SH-SY5Y (cell line): ENCODE data around the gene ALDH1A2.

Source experiments
- GATA2 ChIP-seq: IDR thresholded peaks from 2 replicates; pipeline ENCODE4 v1.6.1; 2011; ENCODE audit warnings: mild to moderate bottlenecking, low read depth, low read length
- GATA3 ChIP-seq: IDR thresholded peaks from 2 replicates; pipeline ENCODE4 v1.6.1; 2011; ENCODE audit warnings: low read depth, mild to moderate bottlenecking, low read length, moderate library complexity

Gene ALDH1A2

GRCh38 chr15:58080398-58080797, 14.9 kb upstream of the ALDH1A2 start:
- TF ChIP-seq GATA3 (no peak), GATA2 (no peak)

GRCh38 chr15:58078591-58078990, 13.1 kb upstream of the ALDH1A2 start:
- TF ChIP-seq GATA2 (no peak), GATA3 (no peak)

GRCh38 chr15:58077427-58077826, 11.9 kb upstream of the ALDH1A2 start:
- TF ChIP-seq GATA3 (no peak), GATA2 (no peak)

- TF ChIP-seq GATA3 = no peak
- TF ChIP-seq GATA2 = no peak
These were observed 8.9 kb upstream of the ALDH1A2 start for GRCh38 chr15:58074452-58074851.

- TF ChIP-seq GATA2 = no peak
- TF ChIP-seq GATA3 = 0 out of 2 replicates have a peak, but pooled peaks have one; percentile 31
These were observed 5.4 kb upstream of the ALDH1A2 start for GRCh38 chr15:58070801-58071418.

- no peak for TF ChIP-seq GATA3
- TF ChIP-seq GATA2 = no peak
These were observed 3.5 kb upstream of the ALDH1A2 start for GRCh38 chr15:58069008-58069407.

- no peak for TF ChIP-seq GATA2
- no peak for TF ChIP-seq GATA3
These were observed 744 bp upstream of the ALDH1A2 start for GRCh38 chr15:58066042-58066867.

- no peak for TF ChIP-seq GATA2
- no peak for TF ChIP-seq GATA3
These were observed 499 bp downstream of the ALDH1A2 start for GRCh38 chr15:58064980-58065444.

- TF ChIP-seq GATA3 (no peak), GATA2 (no peak)
These were observed 1.2 kb downstream of the ALDH1A2 start for GRCh38 chr15:58064082-58064979.

GRCh38 chr15:58063614-58064013, 1.9 kb downstream of the ALDH1A2 start:
- TF ChIP-seq GATA3 (no peak), GATA2 (no peak)

GRCh38 chr15:58062983-58063382, 2.5 kb downstream of the ALDH1A2 start:
- TF ChIP-seq GATA2 (no peak), GATA3 (no peak)

GRCh38 chr15:58062175-58062574, 3.3 kb downstream of the ALDH1A2 start:
- TF ChIP-seq GATA3 (no peak), GATA2 (no peak)

- TF ChIP-seq GATA2 (no peak), GATA3 (no peak)
These were observed 4.9 kb downstream of the ALDH1A2 start for GRCh38 chr15:58060575-58060974.

- TF ChIP-seq GATA2 (no peak), GATA3 (no peak)
These were observed 6.8 kb downstream of the ALDH1A2 start for GRCh38 chr15:58058729-58059128.
